Measurements from ENCODE around the gene WRNIP1. TPM values are rescaled to one million over a fixed set of nuclear protein-coding genes. Genes with fewer than 3 reads are reported as not detected.

WRNIP1 gene
- total and polyA plus RNA-seq, 2 of the 8 experiments (the other 6 are each of a cell fraction or from before 2014, with no cell fraction given): 38.2 to 39.2 TPM

DNA sequence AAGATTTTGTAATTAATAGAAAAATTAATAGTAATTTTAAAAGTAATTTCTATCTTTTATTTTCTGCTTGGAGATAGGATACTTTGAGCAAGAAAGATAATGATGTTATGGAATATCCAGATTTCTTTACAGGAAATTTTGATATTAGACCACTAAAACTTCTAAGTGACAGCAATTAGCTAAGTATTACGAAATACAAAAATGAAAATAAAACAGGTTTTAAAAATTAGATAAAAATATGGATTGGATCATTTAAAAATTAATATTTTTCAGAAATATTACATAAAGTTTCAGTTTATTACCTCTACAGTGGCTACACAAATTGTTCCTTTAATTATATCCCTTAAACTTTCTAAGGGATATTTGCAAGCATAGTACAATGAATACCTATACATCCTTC is 10.3 kb upstream of the WRNIP1 start (continued):
- TF ChIP-seq NANOG (IDR thresholded peaks at IDR 0.05; ENCODE audit: insufficient read depth, low read depth, low read length, poor library complexity, severe bottlenecking) (no peak), BACH1 (IDR thresholded peaks at IDR 0.05; ENCODE audit: low read length) (no peak), SIRT6 (IDR thresholded peaks at IDR 0.05; ENCODE audit: low read length) (no peak)

Measured in H1 (cell line).